Inflammatory macrophage (primary cell): ENCODE results near the gene TCHP.

Experiments used
- DNase-seq, 2 donors: peaks; one replicate each; pipeline ENCODE4 v3.0.0-alpha.2; 2020 to 2022

TCHP gene

DNA sequence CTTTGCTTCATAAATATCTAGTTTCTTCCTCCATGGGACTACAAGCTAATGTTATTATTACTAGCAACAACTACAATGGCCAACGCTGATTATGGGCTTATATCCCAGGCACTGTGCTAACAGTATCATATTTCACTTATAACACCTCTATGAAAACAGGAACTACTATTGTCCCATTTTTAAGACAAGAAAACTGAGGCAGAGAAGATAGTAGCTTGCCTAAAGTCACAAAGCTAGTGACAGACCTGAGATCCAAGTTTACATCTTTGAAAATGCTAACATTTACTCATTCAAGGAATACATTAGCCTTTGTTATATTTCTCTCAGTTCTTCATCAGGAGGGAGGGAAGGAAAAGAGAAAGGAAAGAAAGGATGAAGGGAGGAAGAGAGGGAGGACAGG is 63.3 kb downstream of the TCHP start:
- DNase-seq = no peak

GRCh38 chr12:109963743-109964429 is 63.8 kb downstream of the TCHP start:
- no peak for DNase-seq

DNA sequence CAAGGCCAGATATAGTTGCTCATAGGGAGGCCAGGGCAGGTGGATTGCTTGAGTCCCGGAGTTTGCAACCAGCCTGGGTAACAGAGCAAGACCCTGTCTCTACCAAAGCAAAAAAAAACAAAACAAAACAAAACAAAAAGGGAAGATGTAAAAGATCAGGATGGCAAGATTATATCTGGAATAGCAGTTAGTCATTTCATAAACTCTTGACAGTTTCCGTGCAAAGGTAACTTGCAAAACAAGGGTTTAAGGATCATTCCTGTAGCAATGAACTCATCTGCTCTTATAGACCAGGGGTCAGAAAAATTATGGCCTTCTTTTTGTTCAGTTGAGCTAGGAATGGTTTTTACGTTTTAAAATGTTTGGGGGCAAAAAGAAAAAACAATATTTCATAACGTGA is 66.5 kb downstream of the TCHP start:
- DNase-seq = no peak

DNA sequence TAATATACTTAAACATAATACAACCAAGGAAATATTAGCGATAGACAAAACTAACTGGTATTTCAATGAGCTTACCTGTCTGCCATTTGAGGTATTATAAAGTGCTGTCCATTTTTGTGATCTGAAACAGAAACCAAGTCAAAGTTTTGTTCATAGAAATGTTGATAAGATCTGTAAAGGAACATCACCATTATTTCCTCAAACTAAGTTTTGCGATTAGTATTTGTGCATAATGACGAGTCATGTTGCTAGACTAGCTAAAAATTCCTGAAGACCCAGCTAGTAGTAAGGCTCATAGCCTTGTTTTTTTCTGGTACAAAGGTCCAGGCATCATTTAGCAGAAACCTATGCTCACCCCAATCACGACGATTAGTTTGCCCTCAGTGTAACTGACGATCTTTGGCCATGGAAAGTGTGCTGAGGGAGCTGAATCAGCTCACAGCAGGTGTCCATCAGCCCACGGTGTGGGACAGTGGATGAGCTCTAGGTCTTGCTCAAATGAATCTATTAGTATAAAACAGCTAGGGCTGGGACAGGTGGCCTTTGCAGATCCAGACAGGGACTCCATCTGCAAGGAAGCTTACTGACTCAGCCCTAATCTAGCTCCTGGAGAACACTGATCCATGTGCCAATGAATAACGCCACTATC is 67.4 kb downstream of the TCHP start:
- DNase-seq = no peak
